ENCODE measurements around the gene ALKBH5.

The ALKBH5 gene

GRCh38 chr17:18225642-18226283, 42.1 kb downstream of the ALKBH5 start (continued):
- TF ChIP-seq SP7 (tag by site-specific recombination; IDR thresholded peaks at IDR 0.05) (0 out of 2 replicates have a peak, but pooled peaks have one; percentile 21), KLF17 (tag by site-specific recombination; IDR thresholded peaks at IDR 0.05) (peak; percentile 65; the same call in 1 of the 2 replicates), RBAK (tag by site-specific recombination; IDR thresholded peaks at IDR 0.05) (no peak), ZFHX2 (tag by site-specific recombination; conservative IDR thresholded peaks at IDR 0.05) (0 out of 2 replicates have a peak, but pooled peaks have one; percentile 37), TRIM28 (IDR thresholded peaks at IDR 0.05; ENCODE audit: borderline replicate concordance, low read length) (no peak), ZBTB26 (tag by site-specific recombination; optimal IDR thresholded peaks at IDR 0.05) (no peak), ZNF501 (tag by site-specific recombination; IDR thresholded peaks at IDR 0.05) (no peak), GLIS2 (tag by site-specific recombination; IDR thresholded peaks at IDR 0.05) (peak; percentile 27; the same call in 1 of the 2 replicates), ZNF404 (tag by site-specific recombination; IDR thresholded peaks at IDR 0.05) (no peak), ZNF335 (tag by site-specific recombination; conservative IDR thresholded peaks at IDR 0.05) (peak; percentile 89), ZNF394 (tag by site-specific recombination; IDR thresholded peaks at IDR 0.05; ENCODE audit: borderline replicate concordance) (no peak), KLF1 (tag by site-specific recombination; IDR thresholded peaks at IDR 0.05) (0 out of 2 replicates have a peak, but pooled peaks have one; percentile 8), ZNF18 (tag by site-specific recombination; IDR thresholded peaks at IDR 0.05) (no peak), ZNF2 (tag by site-specific recombination; IDR thresholded peaks at IDR 0.05) (peak; percentile 42; the same call in 1 of the 2 replicates), AEBP2 (tag by site-specific recombination; IDR thresholded peaks at IDR 0.05; ENCODE audit: borderline replicate concordance) (no peak), ZBTB8A (tag by site-specific recombination; IDR thresholded peaks at IDR 0.05) (peak; percentile 88), ZNF623 (tag by site-specific recombination; IDR thresholded peaks at IDR 0.05) (no peak; the same call in 1 of the 2 replicates), ZNF19 (tag by site-specific recombination; IDR thresholded peaks at IDR 0.05; ENCODE audit: low read depth) (no peak), ZNF843 (tag by site-specific recombination; IDR thresholded peaks at IDR 0.05) (no peak), ZNF600 (tag by site-specific recombination; IDR thresholded peaks at IDR 0.05) (0 out of 2 replicates have a peak, but pooled peaks have one; percentile 10), ZNF266 (tag by site-specific recombination; IDR thresholded peaks at IDR 0.05; ENCODE audit: low read depth) (no peak), ZBTB11 (tag by site-specific recombination; conservative IDR thresholded peaks at IDR 0.05; ENCODE audit: low read depth) (no peak), ZFP3 (tag by site-specific recombination; IDR thresholded peaks at IDR 0.05; ENCODE audit: low read depth) (no peak), ZNF704 (tag by site-specific recombination; IDR thresholded peaks at IDR 0.05) (no peak), ZNF830 (tag by site-specific recombination; IDR thresholded peaks at IDR 0.05; ENCODE audit: low read depth) (no peak), ZBTB7A (tag by site-specific recombination; IDR thresholded peaks at IDR 0.05; ENCODE audit: low read depth) (peak; percentile 65; the same call in 1 of the 2 replicates), ZNF423 (tag by site-specific recombination; IDR thresholded peaks at IDR 0.05) (no peak), ZNF473 (tag by site-specific recombination; IDR thresholded peaks at IDR 0.05) (no peak), ZNF133 (tag by site-specific recombination; IDR thresholded peaks at IDR 0.05) (no peak)

All from HEK293 (cell line).